Measurements from ENCODE around the gene DUSP3.

The DUSP3 gene

DNA sequence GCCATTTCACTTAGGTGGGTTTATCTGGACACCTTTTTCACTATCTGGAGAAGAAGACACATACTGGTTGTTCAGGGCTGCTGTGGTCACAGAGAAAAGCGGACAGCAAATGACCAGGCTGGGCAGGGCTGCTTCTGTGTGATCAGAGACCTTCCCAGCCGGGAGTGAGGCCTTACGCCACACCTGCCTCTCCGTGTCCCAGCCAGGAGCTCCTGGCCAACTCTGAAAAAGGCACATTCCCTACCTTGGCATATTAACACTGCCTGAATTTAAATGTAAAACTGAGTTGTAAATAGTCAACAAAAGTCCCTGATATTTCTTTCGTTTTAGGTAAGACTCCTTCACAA lies 11.1 kb downstream of the DUSP3 start:
- no peak for DNase-seq

- no peak for DNase-seq
These were observed 11.6 kb downstream of the DUSP3 start for GRCh38 chr17:43767053-43767712.

DNA sequence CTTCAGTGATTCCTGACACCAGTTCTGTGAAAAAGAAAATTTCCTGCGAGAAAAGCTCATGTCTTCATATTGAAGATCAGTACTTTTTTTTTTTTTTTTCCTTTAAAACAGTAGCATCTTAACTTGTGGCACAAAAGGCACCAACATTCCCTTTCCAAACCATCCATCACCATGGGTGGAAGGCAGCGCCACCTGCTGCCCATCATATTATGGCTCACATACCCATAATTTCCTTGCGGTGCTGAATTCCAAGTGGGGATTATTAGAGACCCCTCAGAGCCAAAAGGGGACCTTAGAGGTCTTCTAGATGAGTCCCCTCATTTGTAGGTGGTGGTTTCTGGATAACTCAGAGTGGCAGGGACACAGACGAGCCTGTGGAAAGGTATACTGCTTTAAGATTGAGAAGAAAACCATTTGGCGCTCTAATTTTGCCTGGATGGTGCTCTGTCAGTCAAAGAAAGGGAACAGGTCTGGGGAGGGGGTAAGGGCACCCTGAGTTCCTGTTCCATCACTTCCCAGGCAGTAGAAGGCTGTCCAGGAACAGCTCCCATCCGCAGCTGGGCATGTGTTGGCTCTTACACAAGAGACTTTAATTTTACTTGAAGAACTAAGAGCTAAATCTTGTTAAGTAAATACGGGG lies 12.2 kb downstream of the DUSP3 start:
- peak; percentile 74 for DNase-seq

- peak; percentile 94 for DNase-seq
These were observed 18.4 kb downstream of the DUSP3 start for GRCh38 chr17:43760254-43760852.

DNA sequence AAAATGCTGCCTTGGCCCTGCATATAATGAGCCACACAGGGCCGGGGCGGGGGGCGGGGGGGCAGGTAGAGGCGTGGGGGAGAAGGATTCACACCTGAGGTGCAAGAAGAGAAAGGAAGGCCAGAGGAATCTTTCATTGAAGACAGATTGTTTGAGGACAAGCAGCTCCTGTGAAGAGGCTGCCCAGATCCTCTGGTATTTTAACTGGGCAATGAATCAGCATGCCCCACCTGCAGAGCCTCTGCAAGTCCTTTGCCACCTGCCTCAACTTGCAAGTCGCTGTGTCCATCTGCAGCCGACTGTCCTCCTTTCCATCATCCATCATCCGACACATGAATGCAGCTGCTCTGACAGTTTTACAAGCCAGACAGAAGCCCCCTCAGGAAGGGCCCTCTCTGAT lies 18.9 kb downstream of the DUSP3 start:
- DNase-seq = no peak

DNA sequence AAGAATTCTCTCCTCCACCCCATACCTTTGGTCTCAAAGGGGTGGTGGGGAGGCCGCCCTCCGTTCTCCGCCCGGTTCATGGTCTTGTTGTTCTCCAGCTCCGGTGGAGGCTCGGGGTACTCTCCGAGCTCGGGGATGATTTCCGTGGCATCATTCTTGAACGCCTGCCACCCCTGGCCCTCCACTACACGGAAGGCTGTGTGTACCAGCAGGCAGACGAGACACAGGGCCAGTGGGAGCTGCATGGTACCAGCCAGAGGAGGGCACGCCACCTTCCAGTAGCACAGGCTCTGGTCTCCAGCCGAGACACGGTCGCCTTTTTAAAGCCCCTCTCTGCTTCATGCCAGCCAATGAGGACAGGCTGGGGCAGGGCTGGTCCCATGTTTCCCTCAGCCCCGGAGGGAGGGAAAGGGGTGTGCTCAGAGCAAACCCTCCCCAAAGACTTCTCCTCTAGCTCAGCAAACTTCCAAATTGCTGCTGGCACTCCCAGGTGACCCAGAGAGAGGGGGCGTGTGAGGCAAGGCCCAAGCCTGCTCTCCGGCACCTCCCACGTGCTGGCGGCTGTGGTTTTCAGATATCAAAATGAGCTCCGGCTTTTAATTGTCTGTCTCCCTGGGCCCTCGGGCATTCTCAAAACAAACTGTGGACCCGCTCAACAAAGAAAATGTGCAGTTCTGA lies 20.1 kb downstream of the DUSP3 start, which contains the start of gene SOST:
Gene SOST, minus strand, starts transcription at position 295 of the 678 bp plus-strand sequence. Its CDS starts 50 bp downstream, at position 245.
- DNase-seq = no peak

DNA sequence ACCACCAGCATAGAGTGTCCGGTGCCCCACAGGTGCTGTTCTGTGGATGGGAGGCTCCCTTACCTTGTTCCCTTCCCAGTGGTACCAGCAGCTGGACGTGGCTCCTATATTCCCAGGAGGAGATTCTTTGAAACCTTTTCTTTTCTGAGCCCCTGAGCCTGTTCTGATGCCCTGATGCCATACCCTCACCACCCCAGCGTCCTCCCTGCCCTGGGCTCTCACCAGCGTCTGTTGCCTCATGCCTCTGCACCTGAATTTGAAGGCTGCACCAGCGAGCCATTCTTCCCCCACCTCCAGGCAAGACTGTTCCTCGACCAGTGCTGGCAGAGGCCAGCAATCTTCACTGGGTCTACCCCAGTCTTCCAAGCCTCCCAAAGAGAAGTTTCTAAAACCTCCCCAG lies 20.7 kb downstream of the DUSP3 start:
- DNase-seq = no peak

DNA sequence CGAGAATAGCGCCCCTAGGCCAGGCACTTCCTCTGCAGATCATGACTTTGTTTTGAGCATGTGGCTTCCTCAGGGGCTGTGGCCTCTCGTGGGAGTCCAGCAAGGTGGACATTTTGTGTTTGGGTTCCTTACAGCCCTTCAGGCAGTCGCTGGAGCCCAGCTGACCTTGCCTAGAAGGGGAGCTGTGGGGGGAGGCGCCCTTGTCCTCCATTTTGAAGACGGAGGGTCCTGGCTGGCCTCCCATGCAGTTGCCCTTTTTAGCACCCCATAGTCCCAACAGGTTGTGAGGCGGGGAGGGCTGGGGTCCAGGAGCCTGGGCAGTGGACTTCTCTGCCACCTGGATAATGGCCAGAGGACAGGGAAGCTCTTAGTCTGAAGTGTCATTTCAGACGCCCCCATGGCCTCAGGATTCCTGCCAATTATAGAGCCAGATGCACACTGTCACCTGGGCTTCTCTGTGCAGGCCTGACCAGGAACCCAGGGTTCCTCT lies 21.6 kb downstream of the DUSP3 start:
- no peak for DNase-seq

GRCh38 chr17:43756201-43756600 lies 22.6 kb downstream of the DUSP3 start:
- no peak for DNase-seq

DNA sequence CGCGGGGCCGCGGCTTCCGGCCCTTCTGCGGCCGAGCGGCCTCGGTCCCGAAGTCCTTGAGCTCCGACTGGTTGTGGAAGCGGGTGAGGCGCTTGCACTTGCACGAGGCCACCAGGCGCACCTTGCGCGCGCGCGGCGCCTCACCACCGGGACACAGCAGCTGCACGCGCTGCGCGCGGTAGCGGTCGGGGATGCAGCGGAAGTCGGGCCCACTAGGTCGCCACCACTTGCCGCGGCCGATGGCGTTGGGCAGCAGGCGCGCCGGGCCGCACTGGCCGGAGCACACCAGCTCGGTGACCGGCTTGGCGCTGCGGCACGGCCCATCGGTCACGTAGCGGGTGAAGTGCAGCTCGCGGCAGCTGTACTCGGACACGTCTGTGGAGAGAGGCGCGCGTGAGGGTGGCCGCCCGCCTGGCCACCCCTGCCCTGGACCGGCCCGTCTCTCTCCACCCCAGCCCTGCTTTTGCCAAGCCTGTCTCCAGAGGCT lies 23.3 kb downstream of the DUSP3 start:
- DNase-seq = no peak

DNA sequence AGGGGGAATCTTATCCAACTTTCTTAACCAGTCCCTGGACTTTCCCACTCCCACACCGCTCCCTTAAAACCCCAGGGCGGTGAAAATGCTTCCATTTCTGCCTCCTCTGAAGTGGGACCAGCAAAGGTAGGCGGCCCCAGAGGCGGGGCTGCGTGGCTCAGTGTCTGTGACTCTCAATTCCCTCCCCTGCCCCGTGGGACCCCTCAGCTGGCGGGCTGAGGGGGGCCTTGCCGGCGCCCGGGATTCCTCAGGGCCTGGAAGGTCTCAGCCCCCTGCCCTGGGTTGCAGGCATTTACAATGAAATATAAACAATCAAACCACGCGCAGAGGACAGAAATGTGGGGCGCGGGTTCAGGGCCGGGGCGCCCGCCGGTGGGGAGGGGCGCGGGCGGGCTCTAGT lies 23.8 kb downstream of the DUSP3 start:
- no peak for DNase-seq

- DNase-seq = peak; percentile 46
These were observed 25.2 kb downstream of the DUSP3 start for GRCh38 chr17:43753493-43754129.

- no peak for DNase-seq
These were observed 28.6 kb downstream of the DUSP3 start for GRCh38 chr17:43750153-43750552.

GRCh38 chr17:43745541-43745940 lies 33.2 kb downstream of the DUSP3 start:
- DNase-seq = no peak

DNA sequence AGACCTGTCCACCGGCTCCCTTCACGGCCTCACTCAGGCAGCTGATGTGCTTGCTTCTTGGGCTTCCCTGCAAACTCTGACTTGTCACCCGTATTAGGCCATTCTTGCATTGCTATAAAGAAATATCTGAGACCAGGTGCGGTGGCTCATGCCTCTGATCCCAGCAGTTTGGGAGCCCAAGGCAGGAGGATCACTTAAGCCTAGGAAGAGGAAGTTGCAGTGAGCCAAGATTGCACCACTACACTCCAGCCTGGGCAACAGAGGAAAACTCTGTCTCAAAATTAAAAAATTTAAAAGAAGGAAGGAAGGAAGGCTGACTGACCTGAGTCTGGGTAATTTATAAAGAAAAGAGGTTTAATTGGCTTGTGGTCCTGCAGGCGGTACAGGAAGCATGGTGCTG lies 37.1 kb downstream of the DUSP3 start:
- no peak for DNase-seq

- no peak for DNase-seq
These were observed 38.2 kb downstream of the DUSP3 start for GRCh38 chr17:43740541-43740940.

DNA sequence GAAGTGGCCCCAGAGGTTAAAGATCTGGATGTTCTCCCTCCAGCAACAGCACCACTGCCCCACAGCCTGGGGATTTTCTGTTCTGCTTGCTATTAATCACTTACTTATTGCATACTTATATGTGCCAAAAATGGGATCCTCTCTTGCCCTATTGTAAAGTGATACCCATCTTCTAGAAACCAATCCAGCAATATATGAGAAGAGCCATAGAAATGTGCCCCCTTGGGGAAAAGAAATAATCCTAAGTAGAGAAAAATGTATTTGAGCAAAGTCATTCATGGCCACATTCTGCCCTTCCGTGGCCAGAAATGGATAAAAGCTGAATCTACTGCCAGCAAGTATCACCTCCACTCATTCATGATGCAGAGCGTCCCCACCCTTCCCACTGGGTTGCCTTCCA lies 41.1 kb downstream of the DUSP3 start:
- no peak for DNase-seq

DNA sequence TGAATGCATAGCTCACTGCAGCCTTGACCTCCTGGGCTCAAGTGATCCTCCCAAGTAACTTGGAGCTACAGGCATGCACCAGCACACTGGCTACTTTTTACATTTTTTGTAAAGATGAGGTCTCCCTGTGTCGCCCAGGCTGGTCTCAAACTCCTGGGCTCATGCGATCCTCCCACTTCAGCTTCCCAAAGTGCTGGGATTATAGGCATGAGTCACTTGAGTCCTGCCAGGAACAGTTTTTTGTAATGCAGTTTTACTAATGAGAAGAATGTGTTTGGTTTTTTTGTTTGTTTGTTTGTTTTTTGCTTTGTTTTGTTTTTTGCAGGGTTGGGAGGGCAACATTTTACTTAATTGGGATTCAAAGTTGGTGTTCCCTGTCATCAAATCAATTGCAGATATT lies 42.4 kb downstream of the DUSP3 start:
- DNase-seq = no peak

DNA sequence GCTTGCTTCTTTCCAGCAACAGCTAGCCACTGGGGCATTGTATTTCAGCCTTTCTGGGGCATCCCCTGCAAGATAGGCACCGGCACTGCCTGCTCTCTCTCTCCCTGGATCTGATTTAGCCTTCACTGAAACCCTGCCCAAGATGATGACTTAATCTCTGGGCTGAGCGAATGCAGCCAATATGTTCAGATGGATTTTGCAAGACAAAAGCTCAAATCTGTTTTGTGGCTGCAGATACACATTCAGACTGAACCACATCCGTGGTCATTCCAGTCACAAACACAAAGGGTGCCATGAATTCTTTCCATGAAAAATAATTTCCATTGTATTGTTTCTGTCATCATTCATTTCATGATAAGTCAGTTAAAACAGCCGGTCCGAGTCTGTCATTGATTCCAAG lies 44.4 kb downstream of the DUSP3 start:
- DNase-seq = no peak

GRCh38 chr17:43733956-43734355 lies 44.8 kb downstream of the DUSP3 start:
- no peak for DNase-seq

DNA sequence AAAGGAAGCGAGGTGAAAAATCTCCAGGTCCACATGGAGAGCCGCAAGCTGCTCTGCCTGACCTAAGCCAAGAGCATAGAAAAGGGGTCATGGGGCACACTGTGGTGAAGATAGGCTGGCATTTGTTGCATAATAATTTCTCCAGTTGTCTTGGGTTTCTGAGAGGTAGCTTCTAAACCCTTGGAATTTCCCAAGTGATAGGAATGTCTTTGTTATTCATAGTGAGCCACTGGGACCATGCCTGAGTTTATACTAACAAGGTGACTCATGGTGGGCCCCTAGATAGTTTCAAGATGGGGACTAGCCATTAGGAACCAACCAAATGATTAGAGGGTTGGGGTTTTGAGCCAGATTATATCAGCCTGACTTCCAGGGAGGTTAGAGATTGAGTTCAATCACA lies 45.8 kb downstream of the DUSP3 start:
- no peak for DNase-seq

DNA sequence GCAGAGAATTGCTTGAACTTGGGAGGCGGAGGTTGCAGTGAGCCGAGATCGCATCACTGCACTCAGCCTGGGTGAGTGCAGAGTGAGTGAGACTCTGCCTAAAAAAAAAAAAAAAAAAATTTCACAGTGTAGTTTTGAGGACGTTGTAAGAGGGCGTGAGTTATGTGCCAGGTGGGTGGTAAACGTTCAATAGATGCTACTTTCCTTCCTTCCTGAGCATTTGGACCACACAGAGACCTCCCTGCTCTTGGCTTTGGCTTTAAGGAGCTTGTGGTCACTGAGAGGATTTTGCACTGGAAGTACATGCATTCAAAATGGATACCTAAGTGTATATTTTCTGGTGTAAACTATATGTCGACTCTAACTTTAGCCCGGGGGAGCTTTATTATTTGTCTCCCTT lies 50.7 kb downstream of the DUSP3 start:
- DNase-seq = no peak

- no peak for DNase-seq
These were observed 54.9 kb downstream of the DUSP3 start for GRCh38 chr17:43723697-43724359.
